Uterus (tissue), 4 donors: ENCODE measurements around the gene VAT1. TPM values are rescaled to one million over a fixed set of nuclear protein-coding genes. Genes with fewer than 3 reads are reported as not detected.
"Not testable (repeated sequence)": the region's sequence is repeated elsewhere in the genome, so short reads cannot be mapped to it uniquely, and the experiment has no call there.

Source experiments
- DNase-seq, 2 donors: peaks; one replicate each; pipeline ENCODE4 v3.0.0-alpha.2; 2019 to 2020
- H3K27ac ChIP-seq, 2 donors: fragments of 200-600 bp; sonication (generic); 1 replicate in 1 of 2; 2 replicates in 1 of 2; pipeline ENCODE4 v1.5.1; 2016 to 2018
- H3K27me3 ChIP-seq, 2 donors: fragments of 200-600 bp; sonication (generic); one replicate each; pipeline ENCODE4 v1.5.1; 2018 to 2019; ENCODE audit warnings: control low read depth in 1 of 2
- H3K36me3 ChIP-seq, 2 donors: fragments of 200-600 bp; sonication (generic); one replicate each; pipeline ENCODE4 v1.5.1; 2019; ENCODE audit warnings: control low read depth in 1 of 2
- H3K4me1 ChIP-seq, 2 donors: fragments of 200-600 bp; sonication (generic); one replicate each; pipeline ENCODE4 v1.5.1; 2018 to 2019; ENCODE audit warnings: control low read depth in 1 of 2
- H3K4me3 ChIP-seq, 2 donors: fragments of 200-600 bp; sonication (generic); 1 replicate in 1 of 2; 2 replicates in 1 of 2; pipeline ENCODE4 v1.5.1; 2018 to 2019; ENCODE audit warnings: mild to moderate bottlenecking in 1 of 2
- H3K9me3 ChIP-seq, 2 donors: fragments of 200-600 bp; sonication (generic); one replicate each; pipeline ENCODE4 v1.5.1; 2019; ENCODE audit warnings: control low read depth in 1 of 2
- CTCF ChIP-seq, 4 experiments: fragments of 200-600 bp in 2 of 4; fragments of 450-650 bp in 2 of 4; sonication (generic) in 2 of 4; IDR thresholded peaks; one replicate each; pipeline ENCODE4 v1.5.1; 2016 to 2019; ENCODE audit warnings: antibody characterized with exemption in 4 of 4, mild to moderate bottlenecking in 2 of 4, moderate library complexity in 1 of 4
- POLR2A ChIP-seq, 2 donors: fragments of 450-650 bp; IDR thresholded peaks; one replicate each; pipeline ENCODE4 v1.6.1; 2016; ENCODE audit warnings: antibody characterized with exemption in 2 of 2, mild to moderate bottlenecking in 1 of 2, moderate library complexity in 1 of 2
- intact Hi-C: fragments of 100-400 bp; cut with DNase I; formaldehyde crosslinking; loops from one replicate; pipeline ENCODE4 v1.15.1; 2023; ENCODE audit warnings: low total_unique reads
- total RNA-seq, 4 donors: library from RNA; depleted of rRNA in 3 of 4; stranded (reverse); fragments of >200 nt in 3 of 4; gene quantifications; one replicate each; pipeline versions ENCODE4 v1.1.0 to v1.2.4, GENCODE V29; 2014 to 2023
- donor health status: DM: yes; HTN: yes; CAD: no.

Gene VAT1
- total RNA-seq, 4 donors from 2014 or later: 59.5 to 187 (median 152) TPM

GRCh38 chr17:42980274-42980765, 41.9 kb downstream of the VAT1 start, which contains the start of gene RUNDC1:
RUNDC1 (plus strand) TSS chr17:42980565; CDS start chr17:42980577, 12 bp downstream.
- intact Hi-C loops: no loop called here
- Histone ChIP-seq H3K4me1 (no peaks in the 10 kb centered on the region), H3K4me3 (peak within 1 kb of the TSS; percentile 54 to 87), H3K27ac (peak within 1 kb of the TSS; percentile 58 to 74), H3K36me3 (no peaks in the 10 kb centered on the region), H3K9me3 (no peaks in the 10 kb centered on the region), H3K27me3 (no peaks in the 10 kb centered on the region)
- DNase-seq: peak; percentile 88 to 89
- TF ChIP-seq POLR2A (IDR thresholded peaks at IDR 0.05): peak; percentile 24 to 54
- TF ChIP-seq CTCF (IDR thresholded peaks at IDR 0.05): no peak

GRCh38 chr17:42979511-42980273, 42.5 kb downstream of the VAT1 start, which contains the start of gene PTGES3L:
PTGES3L (minus strand) TSS chr17:42980080; CDS start chr17:42980053, 27 bp downstream.
- Histone ChIP-seq H3K27ac (peak within 1 kb of the TSS; percentile 58 to 74), H3K4me3 (peak within 1 kb of the TSS; percentile 54 to 87), H3K4me1 (no peaks in the 10 kb centered on the region), H3K27me3 (no peaks in the 10 kb centered on the region), H3K9me3 (no peaks in the 10 kb centered on the region), H3K36me3 (no peaks in the 10 kb centered on the region)
- DNase-seq: peak; percentile 45 to 48
- TF ChIP-seq POLR2A (IDR thresholded peaks at IDR 0.05): no peak
- TF ChIP-seq CTCF (IDR thresholded peaks at IDR 0.05): no peak
- intact Hi-C loops: no loop called here

- H3K4me1 ChIP-seq, H3K9me3 ChIP-seq, intact Hi-C loops, H3K4me3 ChIP-seq, H3K36me3 ChIP-seq, DNase-seq, H3K27me3 ChIP-seq, H3K27ac ChIP-seq: not testable (repeated sequence)
These were observed 46.5 kb downstream of the VAT1 start for GRCh38 chr17:42975701-42976100.

- no peak overlapping the region for H3K4me3 ChIP-seq
- no peaks in the 10 kb centered on the region for H3K36me3 ChIP-seq
- no peak for DNase-seq
- intact Hi-C loops: no loop called here
- H3K9me3 ChIP-seq: no peaks in the 10 kb centered on the region
- H3K27ac ChIP-seq: no peak overlapping the region
- no peaks in the 10 kb centered on the region for H3K4me1 ChIP-seq
- TF ChIP-seq CTCF (IDR thresholded peaks at IDR 0.05) (no peak), POLR2A (IDR thresholded peaks at IDR 0.05) (no peak)
- no peaks in the 10 kb centered on the region for H3K27me3 ChIP-seq
These were observed 46.9 kb downstream of the VAT1 start for GRCh38 chr17:42975265-42975664.

- H3K27me3 ChIP-seq, H3K27ac ChIP-seq, H3K36me3 ChIP-seq, H3K4me3 ChIP-seq, DNase-seq, H3K9me3 ChIP-seq, intact Hi-C loops, H3K4me1 ChIP-seq: not testable (repeated sequence)
These were observed 48.9 kb downstream of the VAT1 start for GRCh38 chr17:42973323-42973722.

GRCh38 chr17:42971589-42971988, 50.6 kb downstream of the VAT1 start:
- no peaks in the 10 kb centered on the region for H3K36me3 ChIP-seq
- no peak overlapping the region for H3K4me3 ChIP-seq
- H3K27me3 ChIP-seq: no peaks in the 10 kb centered on the region
- H3K9me3 ChIP-seq: no peaks in the 10 kb centered on the region
- H3K27ac ChIP-seq: no peak overlapping the region
- intact Hi-C loops: no loop called here
- TF ChIP-seq CTCF (IDR thresholded peaks at IDR 0.05) (no peak), POLR2A (IDR thresholded peaks at IDR 0.05) (no peak)
- no peaks in the 10 kb centered on the region for H3K4me1 ChIP-seq
- DNase-seq: no peak
